Esophagus squamous epithelium (tissue), 4 donors: ENCODE measurements around the gene EIF4EBP2.

ENCODE experiments used
- CTCF ChIP-seq, 6 experiments: fragments of 450-650 bp in 4 of 6; fragments of 200-600 bp in 2 of 6; sonication (generic) in 2 of 6; IDR thresholded peaks; one replicate each; pipeline ENCODE4 v1.5.1; 2016 to 2019; ENCODE audit warnings: antibody characterized with exemption in 6 of 6, mild to moderate bottlenecking in 4 of 6, moderate library complexity in 4 of 6
- POLR2A ChIP-seq, 4 donors: fragments of 450-650 bp; IDR thresholded peaks; one replicate each; pipeline ENCODE4 v1.6.1; 2017; ENCODE audit warnings: antibody characterized with exemption in 4 of 4, mild to moderate bottlenecking in 4 of 4, moderate library complexity in 3 of 4

- TF ChIP-seq POLR2A (IDR thresholded peaks at IDR 0.05) (no peak), CTCF (IDR thresholded peaks at IDR 0.05) (peak in 1 of 6 experiments; percentile 10)
These were observed 26.8 kb downstream of the EIF4EBP2 start for GRCh38 chr10:70430493-70431445.
